D721Med (cell line): ENCODE results near the gene PLCB3.
"Not testable (repeated sequence)": the region's sequence is repeated elsewhere in the genome, so short reads cannot be mapped to it uniquely, and the experiment has no call there.

Experiments
- DNase-seq: peaks from one replicate; pipeline ENCODE4 v3.0.0; 2011; ENCODE audit warnings: low spot score; ENCODE audit not compliant: insufficient read length
- FAIRE-seq: peaks from 2 replicates; lab custom pipeline; 2011; peaks lifted over from hg19 to GRCh38; lab: Jason Lieb, UNC
- TF ChIP-seq, protein P1 (sequence below): IDR thresholded peaks from 2 replicates; pipeline ENCODE4 v1.5.1; 2012; ENCODE audit warnings: mild to moderate bottlenecking, control low read depth; ENCODE audit not compliant: insufficient read depth; ENCODE audit errors: missing control alignments

The PLCB3 gene

DNA sequence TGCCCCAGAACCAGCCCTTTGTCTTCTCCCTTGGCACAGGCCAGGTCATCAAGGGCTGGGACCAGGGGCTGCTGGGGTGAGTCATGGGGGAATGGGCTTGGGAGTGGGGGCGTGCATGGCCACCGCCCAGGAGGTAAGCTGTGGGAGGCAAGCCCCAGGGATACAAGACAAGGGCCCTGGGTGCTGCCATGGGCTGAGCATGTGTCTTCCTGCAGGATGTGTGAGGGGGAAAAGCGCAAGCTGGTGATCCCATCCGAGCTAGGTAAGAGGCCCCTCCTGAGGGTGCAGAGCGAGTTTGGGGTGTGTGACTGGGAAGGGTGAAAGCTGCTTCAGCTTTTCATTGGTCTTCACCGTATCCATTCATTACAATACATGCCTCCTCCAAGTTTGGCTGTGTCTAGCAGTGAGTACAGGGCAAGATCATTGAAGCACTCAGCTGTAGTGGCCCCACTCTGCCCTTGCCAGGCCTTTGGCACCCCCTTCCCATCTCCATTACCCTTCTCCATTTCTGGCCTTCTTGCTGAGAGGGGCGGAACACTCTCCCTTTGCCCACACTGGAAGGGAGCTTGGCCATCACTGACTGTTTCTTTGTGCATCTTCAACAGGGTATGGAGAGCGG lies 8.0 kb upstream of the PLCB3 start:
- FAIRE-seq (no peak), DNase-seq (no peak)
- TF ChIP-seq, protein P1, sequence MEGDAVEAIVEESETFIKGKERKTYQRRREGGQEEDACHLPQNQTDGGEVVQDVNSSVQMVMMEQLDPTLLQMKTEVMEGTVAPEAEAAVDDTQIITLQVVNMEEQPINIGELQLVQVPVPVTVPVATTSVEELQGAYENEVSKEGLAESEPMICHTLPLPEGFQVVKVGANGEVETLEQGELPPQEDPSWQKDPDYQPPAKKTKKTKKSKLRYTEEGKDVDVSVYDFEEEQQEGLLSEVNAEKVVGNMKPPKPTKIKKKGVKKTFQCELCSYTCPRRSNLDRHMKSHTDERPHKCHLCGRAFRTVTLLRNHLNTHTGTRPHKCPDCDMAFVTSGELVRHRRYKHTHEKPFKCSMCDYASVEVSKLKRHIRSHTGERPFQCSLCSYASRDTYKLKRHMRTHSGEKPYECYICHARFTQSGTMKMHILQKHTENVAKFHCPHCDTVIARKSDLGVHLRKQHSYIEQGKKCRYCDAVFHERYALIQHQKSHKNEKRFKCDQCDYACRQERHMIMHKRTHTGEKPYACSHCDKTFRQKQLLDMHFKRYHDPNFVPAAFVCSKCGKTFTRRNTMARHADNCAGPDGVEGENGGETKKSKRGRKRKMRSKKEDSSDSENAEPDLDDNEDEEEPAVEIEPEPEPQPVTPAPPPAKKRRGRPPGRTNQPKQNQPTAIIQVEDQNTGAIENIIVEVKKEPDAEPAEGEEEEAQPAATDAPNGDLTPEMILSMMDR, result no peak

DNA sequence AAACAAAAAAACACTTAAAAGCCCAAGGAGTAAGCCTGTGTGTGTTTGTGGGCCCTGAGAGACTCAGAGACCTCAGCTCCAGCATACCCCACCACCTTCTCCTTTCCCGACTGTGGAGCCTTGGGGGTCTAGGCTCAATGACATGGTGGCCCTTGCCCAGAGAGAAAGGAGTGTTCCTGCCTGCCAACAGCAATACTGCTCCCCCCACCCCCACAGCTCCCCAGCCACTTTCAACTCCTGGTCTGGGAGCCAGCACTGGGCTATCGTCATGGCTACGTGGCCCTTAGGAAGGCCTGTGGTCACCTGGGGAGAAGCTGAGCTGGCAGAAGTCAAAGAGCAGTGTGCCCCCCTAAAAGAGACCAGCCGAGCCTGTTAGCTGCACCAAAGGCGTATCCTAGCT lies 7.2 kb upstream of the PLCB3 start:
- no peak for FAIRE-seq
- TF ChIP-seq, protein P1, result no peak
- no peak for DNase-seq

DNA sequence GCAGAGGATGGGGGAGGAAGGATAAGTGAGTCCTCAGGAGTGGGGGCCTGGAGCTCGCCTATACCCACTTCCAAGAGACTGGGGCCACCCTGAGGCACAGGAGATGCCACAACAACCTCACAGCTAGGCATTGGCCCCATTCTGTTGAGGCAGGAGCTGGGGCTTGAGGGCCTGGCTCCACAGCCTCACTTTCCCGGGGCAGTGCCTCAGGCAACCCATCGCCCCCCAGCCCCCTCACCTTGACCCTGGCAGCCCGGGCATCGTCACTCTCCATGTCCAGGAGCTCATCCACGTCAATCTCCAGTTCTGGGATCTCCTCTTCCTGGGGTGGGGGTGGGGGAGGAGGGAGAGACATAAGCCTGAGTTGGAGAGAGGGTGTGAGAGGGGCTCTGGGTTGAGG lies 6.4 kb upstream of the PLCB3 start:
- FAIRE-seq, result no peak
- no peak for DNase-seq
- TF ChIP-seq, protein P1, result no peak

DNA sequence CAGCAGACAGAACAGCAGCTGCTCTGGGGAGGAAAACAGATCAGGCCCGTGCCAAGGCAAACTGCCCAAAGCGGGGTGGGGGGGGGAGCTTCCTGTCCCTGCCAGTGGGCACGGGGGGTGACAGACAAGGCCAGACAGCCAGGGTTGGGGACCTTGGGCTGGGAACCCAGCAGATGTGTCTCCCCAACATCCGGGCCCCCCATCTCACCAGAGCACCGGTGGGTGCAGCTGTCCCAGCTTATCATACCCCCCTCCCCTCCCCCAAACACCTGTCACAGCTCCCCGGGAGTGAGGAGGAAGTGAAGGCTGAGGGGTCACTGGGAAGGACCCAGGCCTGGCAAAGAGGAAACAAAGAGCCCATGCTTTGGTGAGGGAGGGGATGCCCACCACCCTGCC lies 5.9 kb upstream of the PLCB3 start:
- FAIRE-seq (no peak), DNase-seq (no peak)
- TF ChIP-seq, protein P1, result no peak

DNA sequence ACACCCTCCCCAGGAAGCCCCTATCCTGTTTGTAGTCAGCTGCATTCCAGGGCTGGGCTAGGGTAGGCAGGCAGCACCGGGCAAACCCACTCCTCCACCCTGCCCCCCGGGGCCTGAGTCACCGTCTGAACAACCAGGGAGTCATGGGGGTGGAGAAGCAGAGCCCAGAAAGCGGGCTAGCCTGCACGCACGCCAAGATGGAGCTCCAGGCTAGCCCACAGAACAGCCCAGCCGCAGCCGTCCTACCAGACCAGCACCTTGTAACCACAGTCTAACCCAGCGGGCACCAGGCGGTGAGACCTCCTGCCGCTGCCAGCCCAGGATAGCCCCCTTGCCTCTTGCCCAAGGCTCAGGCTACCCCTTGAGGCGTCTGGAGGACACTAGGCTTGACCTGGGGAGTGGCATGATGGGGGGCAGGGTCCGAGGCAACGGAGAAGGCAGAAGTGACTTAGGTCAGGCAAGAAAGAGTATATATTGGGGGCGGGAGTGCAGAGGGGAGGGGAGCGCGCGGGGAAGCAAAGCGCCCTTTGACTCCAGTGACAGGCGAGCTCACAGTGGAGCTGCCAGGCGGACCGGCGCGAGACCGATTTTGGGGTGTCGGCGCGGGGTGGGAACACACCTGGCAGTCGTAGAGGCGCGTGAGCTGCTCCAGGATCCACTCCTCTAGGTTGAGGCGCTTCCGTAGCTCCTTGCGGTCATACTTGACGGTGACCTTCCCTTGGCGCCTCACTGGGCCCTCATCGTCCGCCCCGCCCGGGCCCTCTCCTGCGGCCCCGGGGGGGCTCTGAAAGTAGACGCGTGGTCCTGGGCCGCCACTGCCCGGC lies 5.3 kb upstream of the PLCB3 start:
- FAIRE-seq (no peak), DNase-seq (no peak)
- TF ChIP-seq, protein P1, result no peak

DNA sequence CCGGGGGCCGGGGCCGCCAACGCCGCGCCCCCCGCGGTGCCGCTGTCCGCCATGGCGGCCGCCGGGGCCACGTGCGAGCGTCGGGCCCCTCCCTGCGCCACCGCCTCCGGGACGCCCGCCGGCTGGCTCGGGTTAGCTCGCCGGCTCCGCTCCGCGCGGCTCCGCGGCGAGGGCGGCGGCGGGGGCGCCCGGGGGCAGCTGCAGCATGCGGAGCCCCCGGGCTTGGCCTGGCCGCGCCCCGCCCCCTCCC lies 4.8 kb upstream of the PLCB3 start:
- FAIRE-seq, DNase-seq: not testable (repeated sequence)

DNA sequence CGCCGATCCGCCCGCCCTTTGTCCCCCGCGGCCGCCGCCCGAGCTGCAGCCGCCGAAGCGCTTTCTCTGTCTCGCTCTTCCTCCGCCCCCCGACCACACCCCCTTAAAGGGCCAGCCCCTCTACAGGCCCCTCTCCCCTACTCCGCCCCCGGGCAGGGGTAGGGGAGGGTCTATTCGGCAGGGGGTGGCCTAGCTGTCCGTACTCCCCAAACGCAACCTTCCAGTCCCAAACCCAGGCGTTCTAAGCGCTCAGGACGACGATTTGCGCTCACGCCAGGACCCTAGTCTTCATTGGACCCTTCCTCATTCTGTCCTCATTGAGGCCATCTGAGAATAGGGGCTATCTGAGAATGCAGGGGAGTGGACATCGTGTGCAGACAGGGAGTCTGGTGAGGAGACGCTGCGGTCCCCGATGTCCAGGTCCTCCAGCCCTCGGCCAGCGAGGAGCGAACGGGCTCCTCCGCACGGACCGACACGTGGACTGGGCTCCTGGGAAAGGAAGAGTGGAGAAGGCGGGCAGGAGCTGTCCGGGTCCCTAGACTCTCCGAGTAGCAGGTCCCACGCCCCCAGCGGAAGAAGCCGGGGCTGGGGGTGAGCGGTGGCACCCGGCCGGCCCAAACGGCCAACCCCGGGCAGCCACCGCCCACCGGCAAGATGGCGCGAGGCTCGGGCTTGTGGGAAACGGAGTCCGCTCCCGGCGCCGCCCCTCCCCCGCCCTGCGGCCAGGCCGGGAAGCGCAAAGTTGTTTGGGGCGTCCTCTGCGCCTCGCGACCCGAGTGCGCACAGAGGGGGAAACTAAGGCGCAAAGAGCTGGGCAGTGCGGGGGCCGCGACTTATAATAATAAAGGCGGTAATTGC lies 4.2 kb upstream of the PLCB3 start, which contains the start of gene PPP1R14B:
TSS of gene PPP1R14B (minus strand) at position 73 of the 858 bp plus-strand sequence. CDS start 270 bp downstream, outside the sequence.
- FAIRE-seq (no peak), DNase-seq (peak; percentile 89)
- TF ChIP-seq, protein P1, result no peak
